NCI-H2081 (cell line): ENCODE measurements around the gene PTGES3L.
"Not testable (repeated sequence)": the region's sequence is repeated elsewhere in the genome, so short reads cannot be mapped to it uniquely, and the experiment has no call there.

ENCODE experiments used
- DNase-seq, 2 experiments: peaks; one replicate each; lab custom pipeline; 2025; lab: John Stamatoyannopoulos, UW

The PTGES3L gene

GRCh38 chr17:42980274-42980765 is 440 bp upstream of the PTGES3L start, which contains the start of gene RUNDC1:
RUNDC1 (plus strand) TSS chr17:42980565; CDS start chr17:42980577, 12 bp downstream.
- peak; percentile 94 for DNase-seq

- not testable (repeated sequence) for DNase-seq
These were observed 4.2 kb downstream of the PTGES3L start for GRCh38 chr17:42975701-42976100.

DNA sequence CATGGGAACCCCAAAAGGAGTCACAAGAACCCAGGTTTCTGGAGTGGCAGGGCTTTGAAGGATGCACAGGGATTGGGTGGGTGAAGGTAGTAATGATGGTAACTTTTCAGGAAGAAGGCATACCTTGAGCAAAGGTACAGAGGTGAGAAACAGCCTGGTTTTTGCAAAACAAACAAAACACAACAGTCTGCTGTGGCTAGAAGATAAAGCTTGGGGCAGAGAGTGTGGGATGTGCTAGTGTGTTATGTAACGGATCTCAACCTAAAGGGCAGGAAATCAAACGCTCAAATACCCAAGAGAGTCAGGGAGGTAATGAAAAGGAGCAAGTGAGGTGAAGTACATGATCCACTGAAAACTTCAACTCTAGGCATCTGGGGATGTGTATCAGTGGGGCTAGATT is 4.6 kb downstream of the PTGES3L start:
- no peak for DNase-seq

DNA sequence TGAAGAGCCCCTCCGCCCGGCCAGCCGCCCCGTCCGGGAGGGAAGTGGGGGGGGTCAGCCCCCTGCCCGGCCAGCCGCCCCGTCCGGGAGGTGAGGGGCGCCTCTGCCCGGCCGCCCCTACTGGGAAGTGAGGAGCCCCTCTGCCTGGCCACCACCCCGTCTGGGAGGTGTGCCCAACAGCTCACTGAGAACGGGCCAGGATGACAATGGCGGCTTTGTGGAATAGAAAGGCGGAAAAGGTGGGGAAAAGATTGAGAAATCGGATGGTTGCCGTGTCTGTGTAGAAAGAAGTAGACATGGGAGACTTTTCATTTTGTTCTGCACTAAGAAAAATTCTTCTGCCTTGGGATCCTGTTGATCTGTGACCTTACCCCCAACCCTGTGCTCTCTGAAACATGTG is 6.6 kb downstream of the PTGES3L start:
- not testable (repeated sequence) for DNase-seq

DNA sequence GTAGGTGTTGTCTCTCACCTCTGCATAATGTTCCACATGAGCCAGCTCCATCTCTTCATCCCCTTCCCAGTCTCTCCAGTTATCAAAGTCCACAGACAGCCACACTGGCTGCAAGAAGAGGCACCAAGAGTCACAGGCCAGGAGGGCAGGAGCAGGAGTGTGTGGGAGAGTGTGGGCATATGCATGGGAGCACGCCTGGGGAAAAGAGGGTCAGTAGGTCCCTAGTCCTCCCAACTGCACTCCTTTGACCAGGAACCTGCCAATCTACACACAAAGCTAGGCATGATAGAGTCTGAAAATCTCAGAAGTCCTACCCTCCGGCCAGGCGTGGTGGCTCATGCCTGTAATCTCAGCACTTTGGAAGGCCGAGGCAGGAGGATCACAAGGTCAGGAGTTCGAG is 8.3 kb downstream of the PTGES3L start:
- DNase-seq = no peak

DNA sequence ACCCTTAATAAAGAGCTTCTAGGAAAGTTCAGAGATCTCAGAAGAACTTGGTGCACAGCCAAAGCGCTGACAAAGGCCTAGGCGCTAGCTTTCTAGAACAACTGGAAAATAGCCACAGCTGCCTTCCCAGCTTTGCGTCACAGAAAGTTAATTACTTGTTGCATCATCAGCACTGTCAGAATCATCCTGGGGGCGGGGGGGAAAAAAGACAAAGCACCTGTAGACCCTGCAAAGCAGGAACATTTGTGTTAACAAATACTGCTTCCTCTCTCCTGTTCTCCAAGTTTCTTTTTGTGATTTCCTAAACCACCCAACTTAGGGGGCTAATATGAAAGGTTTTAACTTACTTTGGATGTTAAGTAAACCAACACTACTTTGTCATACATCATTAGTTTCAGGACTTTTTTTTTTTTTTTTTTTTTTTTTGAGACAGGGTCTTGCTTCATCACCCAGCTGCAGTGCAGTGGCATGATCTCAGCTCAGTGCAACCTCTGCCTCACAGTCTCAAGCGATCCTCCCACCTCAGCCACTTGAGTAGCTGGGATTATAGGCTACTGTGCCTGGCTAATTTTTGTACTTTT is 10.8 kb downstream of the PTGES3L start:
- DNase-seq = peak in 1 of 2 experiments; percentile 34

- DNase-seq = no peak
These were observed 12.0 kb downstream of the PTGES3L start for GRCh38 chr17:42967925-42968324.

GRCh38 chr17:42964161-42964932 is 15.5 kb downstream of the PTGES3L start, which contains the start of gene AARSD1:
AARSD1 (minus strand) TSS chr17:42964454; CDS start chr17:42964440, 14 bp downstream.
- peak; percentile 94 to 97 for DNase-seq

- no peak for DNase-seq
These were observed 26.2 kb downstream of the PTGES3L start for GRCh38 chr17:42953669-42954068.

DNA sequence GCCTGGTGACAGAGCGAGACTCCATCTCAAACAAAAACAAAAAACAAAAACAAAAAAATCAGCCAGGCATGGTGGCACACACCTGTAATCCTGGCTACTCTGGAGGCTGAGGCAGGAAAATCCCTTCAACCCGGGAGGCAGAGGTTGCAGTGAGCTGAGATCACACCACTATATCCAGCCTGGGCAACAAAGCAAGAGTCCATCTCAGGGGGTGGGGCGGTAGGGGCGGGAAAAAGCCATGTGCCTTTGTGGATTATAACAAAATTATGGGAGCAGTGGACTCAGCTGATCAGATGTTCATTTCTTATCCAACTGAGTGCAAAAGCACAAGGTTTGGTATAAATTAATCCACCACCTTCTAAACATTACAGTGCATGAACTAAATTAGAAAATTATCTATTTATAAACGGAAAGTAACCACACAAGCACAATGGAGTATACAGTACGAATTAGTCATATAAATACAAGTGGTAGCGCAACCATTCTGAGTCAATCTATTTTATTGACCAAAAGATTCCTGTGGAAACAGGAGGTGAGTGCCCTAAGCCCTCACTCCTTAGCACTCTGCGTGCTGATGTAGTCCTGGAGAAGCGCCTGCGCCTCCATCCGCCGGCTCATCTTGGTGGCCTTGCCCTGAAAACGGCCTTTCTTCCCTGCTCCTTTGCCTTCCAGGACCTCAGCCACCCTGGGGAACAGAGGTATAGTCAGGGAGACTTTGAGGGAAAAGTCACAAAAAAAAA is 29.7 kb downstream of the PTGES3L start:
- no peak for DNase-seq

GRCh38 chr17:42946812-42947211 is 33.1 kb downstream of the PTGES3L start:
- DNase-seq = no peak

DNA sequence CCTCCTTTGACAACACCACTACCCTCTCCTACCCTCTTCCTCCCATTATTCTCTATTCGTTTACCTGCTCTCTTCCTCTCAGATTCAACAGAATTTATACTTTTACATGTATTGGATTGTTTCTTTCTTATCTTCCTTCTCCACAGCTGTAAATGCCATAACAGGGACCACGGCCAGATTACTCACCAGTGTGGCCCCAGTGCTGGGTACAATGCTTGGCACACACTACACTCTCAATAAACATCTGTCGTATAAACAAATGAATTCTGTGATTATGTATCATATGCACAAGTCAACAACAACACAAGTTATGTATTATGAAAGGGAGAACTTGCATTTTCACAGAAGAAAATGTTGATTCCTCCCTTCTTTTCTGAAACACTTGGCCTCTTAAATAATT is 35.7 kb downstream of the PTGES3L start:
- no peak for DNase-seq

- peak; percentile 68 for DNase-seq
These were observed 41.9 kb downstream of the PTGES3L start for GRCh38 chr17:42937712-42938596.

DNA sequence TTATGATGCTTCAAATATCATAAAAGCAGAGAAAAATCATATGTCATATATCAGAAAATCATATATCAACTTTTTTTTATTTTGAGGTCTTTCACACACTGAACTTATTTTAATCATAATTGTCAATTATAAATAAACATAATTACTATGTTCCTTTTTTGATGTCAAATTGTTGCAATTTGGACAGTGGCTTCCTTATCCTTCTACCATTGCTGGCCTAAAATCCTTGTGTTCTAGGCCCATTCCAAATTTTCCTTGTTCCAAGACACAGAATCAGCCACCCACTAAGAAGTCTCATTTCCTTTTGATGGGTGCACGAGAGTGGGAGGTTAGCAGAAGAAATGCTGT is 50.4 kb downstream of the PTGES3L start:
- DNase-seq = no peak

- peak; percentile 60 to 85 for DNase-seq
These were observed 51.0 kb downstream of the PTGES3L start for GRCh38 chr17:42928714-42929496.

DNA sequence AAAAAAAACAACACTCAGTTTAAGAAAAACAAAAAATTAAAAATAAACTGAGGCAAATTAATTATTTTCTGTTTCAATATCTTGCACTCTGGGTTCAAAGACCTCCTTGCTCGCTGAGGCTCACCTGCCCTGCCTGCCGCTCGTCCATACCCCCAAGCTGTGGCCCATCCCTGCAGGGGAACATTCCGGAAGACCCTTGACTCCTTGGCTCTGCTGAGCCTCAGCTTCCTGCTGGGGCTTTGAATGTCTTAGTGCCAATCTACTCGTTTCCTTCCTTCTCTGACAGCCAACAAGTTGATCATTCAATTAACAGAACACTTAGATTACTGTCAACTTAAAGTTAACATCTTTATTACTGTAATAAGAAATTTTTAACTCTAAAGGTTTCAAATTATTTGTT is 55.0 kb downstream of the PTGES3L start:
- no peak for DNase-seq

GRCh38 chr17:42923472-42923871 is 56.4 kb downstream of the PTGES3L start:
- DNase-seq = not testable (repeated sequence)

DNA sequence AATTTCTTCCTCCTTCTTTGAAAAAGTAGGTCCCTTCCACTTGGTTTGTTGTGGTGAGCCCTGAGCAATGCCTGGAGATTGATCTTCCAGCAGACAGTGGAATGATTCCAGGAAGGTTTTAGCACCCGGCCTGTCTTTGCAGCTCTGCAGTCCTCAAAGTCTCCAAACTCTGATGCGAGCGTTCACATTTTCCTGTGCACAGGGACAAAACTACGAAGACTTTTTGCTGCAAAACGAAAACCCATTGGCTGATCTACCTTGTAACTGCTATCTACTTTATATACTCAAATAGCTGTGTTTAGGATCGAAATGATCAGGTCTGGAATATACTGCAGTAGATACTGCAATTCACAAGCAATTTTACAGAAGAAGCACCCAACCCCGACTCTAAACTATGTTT is 57.6 kb downstream of the PTGES3L start:
- DNase-seq = no peak

GRCh38 chr17:42920922-42921321 is 59.0 kb downstream of the PTGES3L start:
- DNase-seq = peak; percentile 44 to 85

- no peak for DNase-seq
These were observed 59.6 kb downstream of the PTGES3L start for GRCh38 chr17:42920106-42920900.
